ENCODE results near the gene NPY2R. TPM values are rescaled to one million over a fixed set of nuclear protein-coding genes. Genes with fewer than 3 reads are reported as not detected.

NPY2R gene
- total RNA-seq, 2 donors from 2014 or later: 0.42 to 1.2 TPM

DNA sequence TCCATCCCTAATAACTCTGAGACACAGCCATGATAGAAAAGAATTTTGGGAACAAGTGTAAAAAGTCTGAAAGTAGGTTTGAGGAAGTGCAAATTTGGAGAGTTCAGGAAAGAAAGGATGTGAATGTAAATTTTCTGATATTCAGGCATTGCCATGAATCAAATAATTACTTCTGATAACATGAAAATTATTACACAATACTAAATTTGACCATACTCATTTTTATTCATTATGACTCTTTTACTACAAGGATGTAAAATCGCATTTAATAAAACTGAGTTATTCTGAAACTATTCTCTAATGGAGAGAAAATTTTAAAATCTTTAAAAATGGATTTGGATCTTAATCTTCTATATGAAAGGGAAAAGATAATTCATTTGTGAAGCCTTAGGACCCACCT, 33.8 kb upstream of the NPY2R start:
- intact Hi-C loops (cut with DNase I): no loop called here
- Histone ChIP-seq H3K9me3 (no peaks in the 10 kb centered on the region), H3K9ac (ENCODE audit: low read depth in 2 of 2, low read length in 2 of 2) (no peak overlapping the region), H3K36me3 (no peaks in the 10 kb centered on the region), H3K27me3 (no peaks in the 10 kb centered on the region), H3K4me3 (no peak overlapping the region), H3K27ac (no peak overlapping the region), H3K4me1 (no peaks in the 10 kb centered on the region)
- TF ChIP-seq, protein P1, sequence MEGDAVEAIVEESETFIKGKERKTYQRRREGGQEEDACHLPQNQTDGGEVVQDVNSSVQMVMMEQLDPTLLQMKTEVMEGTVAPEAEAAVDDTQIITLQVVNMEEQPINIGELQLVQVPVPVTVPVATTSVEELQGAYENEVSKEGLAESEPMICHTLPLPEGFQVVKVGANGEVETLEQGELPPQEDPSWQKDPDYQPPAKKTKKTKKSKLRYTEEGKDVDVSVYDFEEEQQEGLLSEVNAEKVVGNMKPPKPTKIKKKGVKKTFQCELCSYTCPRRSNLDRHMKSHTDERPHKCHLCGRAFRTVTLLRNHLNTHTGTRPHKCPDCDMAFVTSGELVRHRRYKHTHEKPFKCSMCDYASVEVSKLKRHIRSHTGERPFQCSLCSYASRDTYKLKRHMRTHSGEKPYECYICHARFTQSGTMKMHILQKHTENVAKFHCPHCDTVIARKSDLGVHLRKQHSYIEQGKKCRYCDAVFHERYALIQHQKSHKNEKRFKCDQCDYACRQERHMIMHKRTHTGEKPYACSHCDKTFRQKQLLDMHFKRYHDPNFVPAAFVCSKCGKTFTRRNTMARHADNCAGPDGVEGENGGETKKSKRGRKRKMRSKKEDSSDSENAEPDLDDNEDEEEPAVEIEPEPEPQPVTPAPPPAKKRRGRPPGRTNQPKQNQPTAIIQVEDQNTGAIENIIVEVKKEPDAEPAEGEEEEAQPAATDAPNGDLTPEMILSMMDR (IDR thresholded peaks at IDR 0.05): no peak
- DNase-seq: no peak

DNA sequence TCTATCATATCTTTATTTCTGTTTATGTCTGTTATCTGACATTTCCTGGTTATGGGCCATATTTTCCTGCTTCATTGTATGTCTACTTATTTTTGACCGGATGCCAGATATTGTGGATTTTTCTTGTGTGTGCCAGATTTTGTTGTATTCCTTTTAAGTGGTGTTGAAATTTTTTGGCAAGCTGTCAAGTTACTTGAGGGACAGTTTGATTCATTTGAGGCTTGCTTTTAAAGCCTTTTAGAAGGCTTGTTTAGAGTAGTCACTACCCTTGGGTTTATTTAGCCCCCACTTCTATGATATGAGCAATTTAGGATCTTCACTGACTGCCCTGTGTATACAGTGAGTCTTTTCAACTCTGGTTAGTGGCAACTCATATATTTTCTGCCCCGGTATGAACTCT, 29.2 kb upstream of the NPY2R start:
- Histone ChIP-seq H3K4me1 (no peaks in the 10 kb centered on the region), H3K9me3 (no peaks in the 10 kb centered on the region), H3K9ac (ENCODE audit: low read depth in 2 of 2, low read length in 2 of 2) (no peak overlapping the region), H3K36me3 (no peaks in the 10 kb centered on the region), H3K27me3 (no peaks in the 10 kb centered on the region), H3K27ac (no peak overlapping the region), H3K4me3 (no peak overlapping the region)
- intact Hi-C loops (cut with DNase I): no loop called here
- DNase-seq: no peak
- TF ChIP-seq, protein P1 (IDR thresholded peaks at IDR 0.05): no peak

DNA sequence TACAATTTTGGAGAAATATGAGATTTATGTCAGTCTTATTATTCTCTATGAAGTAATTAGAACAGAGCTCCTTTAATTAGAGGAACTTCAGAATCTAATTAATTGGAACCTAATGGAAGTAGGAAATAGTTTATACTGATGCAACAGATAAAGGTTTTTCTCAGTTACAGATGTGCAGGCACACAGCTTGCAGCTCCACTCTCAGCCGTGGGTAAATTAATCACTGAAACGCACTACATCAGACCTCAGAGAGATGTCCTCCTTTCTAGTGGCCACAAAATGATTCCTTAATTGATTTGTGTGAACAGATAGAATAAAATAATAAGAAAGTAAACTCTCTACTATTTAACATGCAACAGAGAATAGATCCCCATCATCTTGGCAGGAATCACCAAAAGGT, 21.5 kb upstream of the NPY2R start:
- DNase-seq: no peak
- intact Hi-C loops (cut with DNase I): no loop called here
- H3K27ac ChIP-seq: no peak overlapping the region
- H3K4me1 ChIP-seq: no peaks in the 10 kb centered on the region
- H3K4me3 ChIP-seq: no peak overlapping the region
- TF ChIP-seq, protein P1 (IDR thresholded peaks at IDR 0.05): no peak
- no peaks in the 10 kb centered on the region for H3K9me3 ChIP-seq
- H3K36me3 ChIP-seq: no peaks in the 10 kb centered on the region
- H3K9ac ChIP-seq (ENCODE audit: low read depth in 2 of 2, low read length in 2 of 2): no peak overlapping the region
- H3K27me3 ChIP-seq: no peaks in the 10 kb centered on the region

DNA sequence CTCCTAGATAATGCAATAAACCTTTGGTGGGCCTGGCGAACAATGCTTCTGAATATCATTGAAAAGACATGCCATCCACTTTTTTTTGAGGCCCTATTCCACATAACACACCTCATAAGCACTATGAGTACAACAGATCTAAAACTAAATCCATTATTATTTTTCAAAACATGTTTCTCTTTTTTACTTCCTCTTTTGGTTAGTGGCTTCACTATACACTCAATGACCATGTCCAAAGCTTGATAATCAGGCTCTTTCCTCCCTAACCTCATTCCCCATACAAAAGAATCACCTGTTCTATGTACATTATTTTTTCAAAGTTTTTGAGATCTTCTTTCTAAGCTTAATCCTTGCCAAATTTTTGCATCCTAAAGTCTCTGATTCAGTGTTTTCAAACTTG, 20.4 kb upstream of the NPY2R start:
- Histone ChIP-seq H3K9ac (ENCODE audit: low read depth in 2 of 2, low read length in 2 of 2) (no peak overlapping the region), H3K27ac (no peak overlapping the region), H3K4me1 (no peaks in the 10 kb centered on the region), H3K4me3 (no peak overlapping the region), H3K36me3 (no peaks in the 10 kb centered on the region), H3K9me3 (no peaks in the 10 kb centered on the region), H3K27me3 (no peaks in the 10 kb centered on the region)
- intact Hi-C loops (cut with DNase I): no loop called here
- no peak for DNase-seq
- TF ChIP-seq, protein P1 (IDR thresholded peaks at IDR 0.05): no peak

DNA sequence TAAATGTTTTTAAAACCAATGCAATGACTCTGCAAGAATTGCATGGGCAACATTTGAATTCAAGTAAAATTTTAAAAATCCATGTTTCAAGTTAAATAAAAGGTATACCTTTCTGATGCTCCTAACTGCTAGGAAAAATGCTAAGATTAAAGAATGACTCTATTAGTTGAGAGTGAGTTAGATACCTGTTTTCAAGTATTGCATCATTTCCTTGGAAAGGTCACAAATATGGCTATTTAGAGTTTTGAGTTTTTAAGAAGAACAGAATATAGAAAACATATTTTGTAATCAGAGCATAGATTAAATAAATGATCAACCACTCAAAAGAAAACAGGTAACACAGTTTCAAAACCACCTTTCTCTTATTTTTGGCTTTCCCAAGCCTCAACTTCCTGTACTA, 18.3 kb upstream of the NPY2R start:
- intact Hi-C loops (cut with DNase I): no loop called here
- Histone ChIP-seq H3K36me3 (no peaks in the 10 kb centered on the region), H3K4me3 (no peak overlapping the region), H3K9me3 (no peaks in the 10 kb centered on the region), H3K4me1 (no peaks in the 10 kb centered on the region), H3K27ac (no peak overlapping the region), H3K9ac (ENCODE audit: low read depth in 2 of 2, low read length in 2 of 2) (no peak overlapping the region), H3K27me3 (no peaks in the 10 kb centered on the region)
- no peak for DNase-seq
- TF ChIP-seq, protein P1 (IDR thresholded peaks at IDR 0.05): no peak

DNA sequence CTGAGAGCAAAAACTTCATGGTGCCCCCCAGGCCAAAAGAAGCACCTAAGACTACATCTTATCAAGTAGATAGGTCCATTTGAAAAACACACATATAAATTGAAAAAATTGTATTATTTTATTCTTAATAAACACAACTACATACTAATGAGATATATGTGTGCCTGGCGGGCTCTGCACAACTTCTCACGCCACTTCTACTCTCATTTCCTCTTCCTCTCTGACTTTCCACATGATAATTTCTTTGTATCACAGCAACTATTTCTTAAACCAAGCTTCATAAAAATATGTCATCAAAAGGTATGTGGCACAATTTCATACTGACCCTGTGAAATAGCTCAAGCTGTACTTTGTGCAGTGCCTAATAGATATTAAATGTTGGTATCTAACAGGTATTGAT, 10.7 kb upstream of the NPY2R start:
- H3K4me3 ChIP-seq: no peak overlapping the region
- no peak overlapping the region for H3K27ac ChIP-seq
- no peaks in the 10 kb centered on the region for H3K9me3 ChIP-seq
- no peak overlapping the region for H3K9ac ChIP-seq (ENCODE audit: low read depth in 2 of 2, low read length in 2 of 2)
- H3K4me1 ChIP-seq: no peaks in the 10 kb centered on the region
- intact Hi-C loops (cut with DNase I): no loop called here
- H3K27me3 ChIP-seq: no peaks in the 10 kb centered on the region
- no peak for DNase-seq
- H3K36me3 ChIP-seq: no peaks in the 10 kb centered on the region
- TF ChIP-seq, protein P1 (IDR thresholded peaks at IDR 0.05): no peak

All from colonic mucosa (tissue), 4 donors.